ENCODE measurements around the gene LRRC34. TPM values are rescaled to one million over a fixed set of nuclear protein-coding genes. Genes with fewer than 3 reads are reported as not detected.

The LRRC34 gene
- polyA plus RNA-seq, 1 donor (not counting 4 experiments of a cell fraction or from before 2014, with no cell fraction given), result 0.43 TPM

GRCh38 chr3:169750665-169751064 is 62.0 kb downstream of the LRRC34 start:
- Histone ChIP-seq H3K9me3 (ENCODE audit: control insufficient read depth, low read depth, low read length) (no peaks in the 10 kb centered on the region), H3K4me2 (ENCODE audit: control insufficient read depth, extremely low read depth, insufficient read depth, low read depth, low read length) (no peak overlapping the region), H3K4me3 (ENCODE audit: control insufficient read depth in 2 of 3, extremely low read depth in 1 of 3, insufficient read depth in 2 of 3, low read depth in 1 of 3, low read length in 3 of 3) (no peak overlapping the region), H2AFZ (ENCODE audit: control insufficient read depth, low read length) (no peak overlapping the region), H3K9ac (ENCODE audit: control insufficient read depth, extremely low read depth, insufficient read depth, low read length) (no peak overlapping the region), H3K9me1 (ENCODE audit: control insufficient read depth, extremely low read depth, insufficient read depth, low read length) (peaks cover 2% of the 10 kb centered on the region), H3K4me1 (ENCODE audit: control insufficient read depth, extremely low read depth, insufficient read depth, low read length) (peaks cover 27% of the 10 kb centered on the region), H3K79me2 (ENCODE audit: control insufficient read depth, insufficient read depth, low read length) (no peaks in the 10 kb centered on the region), H4K20me1 (ENCODE audit: control insufficient read depth, extremely low read depth, insufficient read depth, low read length) (no peaks in the 10 kb centered on the region), H3K36me3 (ENCODE audit: control insufficient read depth in 2 of 2, extremely low read depth in 1 of 2, insufficient read depth in 2 of 2, low read length in 2 of 2) (no peaks in the 10 kb centered on the region), H3K27me3 (ENCODE audit: control insufficient read depth, extremely low read depth, insufficient read depth, low read length) (no peaks in the 10 kb centered on the region), H3K27ac (ENCODE audit: control insufficient read depth, insufficient read depth, low read length) (no peak overlapping the region)
- no peak for DNase-seq (ENCODE audit: low read depth, low spot score)
- dilution Hi-C loops (cut with MboI; ENCODE audit: extremely low pct_ligation_motif_present, low sequenced_read_pairs), result no loop called here
- TF ChIP-seq EZH2 (IDR thresholded peaks at IDR 0.05; ENCODE audit: low read length), result no peak
- TF ChIP-seq, protein P1, sequence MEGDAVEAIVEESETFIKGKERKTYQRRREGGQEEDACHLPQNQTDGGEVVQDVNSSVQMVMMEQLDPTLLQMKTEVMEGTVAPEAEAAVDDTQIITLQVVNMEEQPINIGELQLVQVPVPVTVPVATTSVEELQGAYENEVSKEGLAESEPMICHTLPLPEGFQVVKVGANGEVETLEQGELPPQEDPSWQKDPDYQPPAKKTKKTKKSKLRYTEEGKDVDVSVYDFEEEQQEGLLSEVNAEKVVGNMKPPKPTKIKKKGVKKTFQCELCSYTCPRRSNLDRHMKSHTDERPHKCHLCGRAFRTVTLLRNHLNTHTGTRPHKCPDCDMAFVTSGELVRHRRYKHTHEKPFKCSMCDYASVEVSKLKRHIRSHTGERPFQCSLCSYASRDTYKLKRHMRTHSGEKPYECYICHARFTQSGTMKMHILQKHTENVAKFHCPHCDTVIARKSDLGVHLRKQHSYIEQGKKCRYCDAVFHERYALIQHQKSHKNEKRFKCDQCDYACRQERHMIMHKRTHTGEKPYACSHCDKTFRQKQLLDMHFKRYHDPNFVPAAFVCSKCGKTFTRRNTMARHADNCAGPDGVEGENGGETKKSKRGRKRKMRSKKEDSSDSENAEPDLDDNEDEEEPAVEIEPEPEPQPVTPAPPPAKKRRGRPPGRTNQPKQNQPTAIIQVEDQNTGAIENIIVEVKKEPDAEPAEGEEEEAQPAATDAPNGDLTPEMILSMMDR (optimal IDR thresholded peaks at IDR 0.05 in 1 of 3, IDR thresholded peaks at IDR 0.05 in 1 of 3, conservative IDR thresholded peaks at IDR 0.05 in 1 of 3; ENCODE audit: extremely low read depth in 1 of 3, insufficient read depth in 2 of 3, low read length in 3 of 3), result no peak
- no peak for FAIRE-seq

- H3K27ac ChIP-seq (ENCODE audit: control insufficient read depth, insufficient read depth, low read length), result peak overlapping the region; percentile 58
- no peaks in the 10 kb centered on the region for H3K9me1 ChIP-seq (ENCODE audit: control insufficient read depth, extremely low read depth, insufficient read depth, low read length)
- H3K4me3 ChIP-seq (ENCODE audit: control insufficient read depth in 2 of 3, extremely low read depth in 1 of 3, insufficient read depth in 2 of 3, low read depth in 1 of 3, low read length in 3 of 3), result peak overlapping the region in 1 of 3 experiments; percentile 7
- no peak overlapping the region for H3K9ac ChIP-seq (ENCODE audit: control insufficient read depth, extremely low read depth, insufficient read depth, low read length)
- TF ChIP-seq, protein P1 (optimal IDR thresholded peaks at IDR 0.05 in 1 of 3, IDR thresholded peaks at IDR 0.05 in 1 of 3, conservative IDR thresholded peaks at IDR 0.05 in 1 of 3; ENCODE audit: extremely low read depth in 1 of 3, insufficient read depth in 2 of 3, low read length in 3 of 3), result no peak
- no peak for TF ChIP-seq EZH2 (IDR thresholded peaks at IDR 0.05; ENCODE audit: low read length)
- no peaks in the 10 kb centered on the region for H3K9me3 ChIP-seq (ENCODE audit: control insufficient read depth, low read depth, low read length)
- dilution Hi-C loops (cut with MboI; ENCODE audit: extremely low pct_ligation_motif_present, low sequenced_read_pairs), result no loop called here
- no peaks in the 10 kb centered on the region for H3K27me3 ChIP-seq (ENCODE audit: control insufficient read depth, extremely low read depth, insufficient read depth, low read length)
- FAIRE-seq, result peak; percentile 93
- H2AFZ ChIP-seq (ENCODE audit: control insufficient read depth, low read length), result no peak overlapping the region
- H3K79me2 ChIP-seq (ENCODE audit: control insufficient read depth, insufficient read depth, low read length), result no peaks in the 10 kb centered on the region
- H3K4me1 ChIP-seq (ENCODE audit: control insufficient read depth, extremely low read depth, insufficient read depth, low read length), result peaks cover 15% of the 10 kb centered on the region
- H3K4me2 ChIP-seq (ENCODE audit: control insufficient read depth, extremely low read depth, insufficient read depth, low read depth, low read length), result peak overlapping the region; percentile 58
- H4K20me1 ChIP-seq (ENCODE audit: control insufficient read depth, extremely low read depth, insufficient read depth, low read length), result no peaks in the 10 kb centered on the region
- H3K36me3 ChIP-seq (ENCODE audit: control insufficient read depth in 2 of 2, extremely low read depth in 1 of 2, insufficient read depth in 2 of 2, low read length in 2 of 2), result no peaks in the 10 kb centered on the region
- DNase-seq (ENCODE audit: low read depth, low spot score), result peak; percentile 48
These were observed 64.0 kb downstream of the LRRC34 start for GRCh38 chr3:169748670-169749069.
